IPS-20b (cell line): ENCODE results near the gene TRPV3.

ENCODE experiments used
- H3K27ac ChIP-seq: one replicate; pipeline ENCODE4 v1.5.1; 2013; ENCODE audit warnings: low read length
- H3K27me3 ChIP-seq: 2 replicates; pipeline ENCODE4 v1.6.1; 2013; ENCODE audit warnings: mild to moderate bottlenecking, low read length, inconsistent platforms; ENCODE audit not compliant: insufficient read depth
- H3K36me3 ChIP-seq: 2 replicates; pipeline ENCODE4 v1.6.1; 2013; ENCODE audit warnings: low read depth, mild to moderate bottlenecking, inconsistent platforms, low read length, moderate library complexity; ENCODE audit not compliant: insufficient read depth
- H3K4me1 ChIP-seq: 2 replicates; pipeline ENCODE4 v1.6.1; 2013; ENCODE audit warnings: mild to moderate bottlenecking, control low read depth, inconsistent platforms, low read length, moderate library complexity; ENCODE audit not compliant: insufficient read depth
- H3K4me3 ChIP-seq: 2 replicates; pipeline ENCODE4 v1.5.1; 2013; ENCODE audit warnings: mild to moderate bottlenecking, low read length, inconsistent platforms
- H3K9ac ChIP-seq: 2 replicates; pipeline ENCODE4 v1.6.1; 2013; ENCODE audit warnings: low read depth, mild to moderate bottlenecking, inconsistent platforms, low read length, moderate library complexity
- H3K9me3 ChIP-seq: 2 replicates; pipeline ENCODE4 v1.6.1; 2013; ENCODE audit warnings: mild to moderate bottlenecking, low read depth, low read length, inconsistent platforms; ENCODE audit not compliant: insufficient read depth

TRPV3 gene

GRCh38 chr17:3555189-3555796 is 2.3 kb downstream of the TRPV3 start:
- H3K9ac ChIP-seq = no peak overlapping the region

GRCh38 chr17:3554440-3554839 is 3.2 kb downstream of the TRPV3 start:
- no peaks in the 10 kb centered on the region for H3K9me3 ChIP-seq
- H3K27ac ChIP-seq = no peak overlapping the region
- no peaks in the 10 kb centered on the region for H3K27me3 ChIP-seq
- H3K4me3 ChIP-seq = no peak overlapping the region
- no peaks in the 10 kb centered on the region for H3K36me3 ChIP-seq
- no peaks in the 10 kb centered on the region for H3K4me1 ChIP-seq
- H3K9ac ChIP-seq = no peak overlapping the region

More at GRCh38 chr17:3555189-3555796, 2.3 kb downstream of the TRPV3 start:
- no peaks in the 10 kb centered on the region for H3K36me3 ChIP-seq
- H3K4me3 ChIP-seq = no peak overlapping the region
- no peaks in the 10 kb centered on the region for H3K4me1 ChIP-seq
- no peaks in the 10 kb centered on the region for H3K9me3 ChIP-seq
- no peaks in the 10 kb centered on the region for H3K27me3 ChIP-seq
- H3K27ac ChIP-seq = no peak overlapping the region

GRCh38 chr17:3553419-3554401 is 3.9 kb downstream of the TRPV3 start:
- no peaks in the 10 kb centered on the region for H3K36me3 ChIP-seq

GRCh38 chr17:3552916-3553315 is 4.7 kb downstream of the TRPV3 start:
- no peak overlapping the region for H3K4me3 ChIP-seq
- no peaks in the 10 kb centered on the region for H3K9me3 ChIP-seq
- H3K9ac ChIP-seq = no peak overlapping the region
- H3K36me3 ChIP-seq = no peaks in the 10 kb centered on the region
- H3K4me1 ChIP-seq = no peaks in the 10 kb centered on the region
- no peak overlapping the region for H3K27ac ChIP-seq
- H3K27me3 ChIP-seq = no peaks in the 10 kb centered on the region

More at GRCh38 chr17:3553419-3554401, 3.9 kb downstream of the TRPV3 start:
- Histone ChIP-seq H3K27ac (no peak overlapping the region), H3K9ac (no peak overlapping the region), H3K9me3 (no peaks in the 10 kb centered on the region), H3K27me3 (no peaks in the 10 kb centered on the region), H3K4me3 (no peak overlapping the region), H3K4me1 (no peaks in the 10 kb centered on the region)

- Histone ChIP-seq H3K4me1 (no peaks in the 10 kb centered on the region), H3K36me3 (no peaks in the 10 kb centered on the region), H3K27ac (no peak overlapping the region), H3K9ac (no peak overlapping the region), H3K27me3 (no peaks in the 10 kb centered on the region), H3K9me3 (no peaks in the 10 kb centered on the region), H3K4me3 (no peak overlapping the region)
Observed at GRCh38 chr17:3551189-3551588, 6.4 kb downstream of the TRPV3 start.

- H3K4me3 ChIP-seq = no peak overlapping the region
- no peak overlapping the region for H3K9ac ChIP-seq
- no peaks in the 10 kb centered on the region for H3K4me1 ChIP-seq
- H3K9me3 ChIP-seq = no peaks in the 10 kb centered on the region
- H3K27ac ChIP-seq = no peak overlapping the region
- no peaks in the 10 kb centered on the region for H3K27me3 ChIP-seq
- H3K36me3 ChIP-seq = no peaks in the 10 kb centered on the region
Observed at GRCh38 chr17:3549610-3550162, 7.9 kb downstream of the TRPV3 start.

- Histone ChIP-seq H3K27me3 (no peaks in the 10 kb centered on the region), H3K36me3 (no peaks in the 10 kb centered on the region), H3K4me3 (no peak overlapping the region), H3K27ac (no peak overlapping the region), H3K9me3 (no peaks in the 10 kb centered on the region), H3K9ac (no peak overlapping the region), H3K4me1 (no peaks in the 10 kb centered on the region)
Observed at GRCh38 chr17:3547628-3548027, 10.0 kb downstream of the TRPV3 start.

GRCh38 chr17:3546997-3547396 is 10.6 kb downstream of the TRPV3 start:
- Histone ChIP-seq H3K4me3 (no peak overlapping the region), H3K4me1 (no peaks in the 10 kb centered on the region), H3K27ac (no peak overlapping the region), H3K27me3 (no peaks in the 10 kb centered on the region), H3K9me3 (no peaks in the 10 kb centered on the region), H3K9ac (no peak overlapping the region), H3K36me3 (no peaks in the 10 kb centered on the region)

- Histone ChIP-seq H3K36me3 (no peaks in the 10 kb centered on the region), H3K9me3 (no peaks in the 10 kb centered on the region), H3K27me3 (no peaks in the 10 kb centered on the region), H3K4me3 (no peak overlapping the region), H3K4me1 (no peaks in the 10 kb centered on the region), H3K9ac (no peak overlapping the region), H3K27ac (no peak overlapping the region)
Observed at GRCh38 chr17:3546521-3546920, 11.1 kb downstream of the TRPV3 start.

GRCh38 chr17:3545151-3545550 is 12.5 kb downstream of the TRPV3 start:
- Histone ChIP-seq H3K4me3 (no peak overlapping the region), H3K36me3 (no peaks in the 10 kb centered on the region), H3K27me3 (no peaks in the 10 kb centered on the region), H3K27ac (no peak overlapping the region), H3K9me3 (no peaks in the 10 kb centered on the region), H3K9ac (no peak overlapping the region), H3K4me1 (no peaks in the 10 kb centered on the region)

- no peaks in the 10 kb centered on the region for H3K9me3 ChIP-seq
- no peaks in the 10 kb centered on the region for H3K27me3 ChIP-seq
- no peak overlapping the region for H3K27ac ChIP-seq
- no peak overlapping the region for H3K4me3 ChIP-seq
- no peak overlapping the region for H3K9ac ChIP-seq
- H3K36me3 ChIP-seq = no peaks in the 10 kb centered on the region
- H3K4me1 ChIP-seq = no peaks in the 10 kb centered on the region
Observed at GRCh38 chr17:3544365-3544764, 13.2 kb downstream of the TRPV3 start.

GRCh38 chr17:3543453-3543852 is 14.2 kb downstream of the TRPV3 start:
- no peaks in the 10 kb centered on the region for H3K27me3 ChIP-seq
- no peak overlapping the region for H3K4me3 ChIP-seq
- no peaks in the 10 kb centered on the region for H3K4me1 ChIP-seq
- H3K27ac ChIP-seq = no peak overlapping the region
- no peaks in the 10 kb centered on the region for H3K9me3 ChIP-seq
- H3K36me3 ChIP-seq = no peaks in the 10 kb centered on the region
- H3K9ac ChIP-seq = no peak overlapping the region
